SK-N-SH treated with all-trans-retinoic acid at 6 μM for 48 hours (cell line): ENCODE measurements around the gene RPL19.

Experiments
- ATAC-seq: fragments of 200-7000 bp; cut with Tn5 transposase; 3 replicates; pipeline ENCODE4 v1.9.1; 2020; ENCODE audit warnings: mild to moderate bottlenecking, moderate library complexity
- ARNTL ChIP-seq: fragments of 450-650 bp; formaldehyde crosslinking; IDR thresholded peaks from 2 replicates; pipeline ENCODE4 v1.5.0; 2020; ENCODE audit warnings: low read depth, mild to moderate bottlenecking, moderate library complexity, borderline replicate concordance
- BACH2 ChIP-seq: fragments of 250-450 bp; sonication (Bioruptor Pico); IDR thresholded peaks from 2 replicates; pipeline ENCODE4 v1.9.0; 2021; ENCODE audit warnings: mild to moderate bottlenecking, borderline replicate concordance
- CREB5 ChIP-seq: fragments of 250-450 bp; sonication (Bioruptor Pico); IDR thresholded peaks from 2 replicates; pipeline ENCODE4 v1.5.1; 2020; ENCODE audit warnings: low read depth, mild to moderate bottlenecking, moderate library complexity
- CSDC2 ChIP-seq: fragments of 250-450 bp; sonication (Bioruptor Pico); IDR thresholded peaks from 2 replicates; pipeline ENCODE4 v1.5.0; 2020; ENCODE audit warnings: mild to moderate bottlenecking, moderate library complexity
- CSRNP3 ChIP-seq: fragments of 250-450 bp; sonication (Bioruptor Pico); IDR thresholded peaks from 2 replicates; pipeline ENCODE4 v1.5.1; 2021; ENCODE audit warnings: mild to moderate bottlenecking, moderate library complexity
- ESRRG ChIP-seq: fragments of 250-450 bp; sonication (Bioruptor Pico); IDR thresholded peaks from 2 replicates; pipeline ENCODE4 v1.6.1; 2021; ENCODE audit warnings: mild to moderate bottlenecking
- GLIS3 ChIP-seq: fragments of 250-450 bp; sonication (Bioruptor Pico); IDR thresholded peaks from 2 replicates; pipeline ENCODE4 v1.5.0; 2020; ENCODE audit warnings: mild to moderate bottlenecking, moderate library complexity
- ISL1 ChIP-seq: fragments of 250-450 bp; sonication (Bioruptor Pico); IDR thresholded peaks from 2 replicates; pipeline ENCODE4 v2.1.2; 2022; ENCODE audit warnings: mild to moderate bottlenecking, moderate library complexity
- OSR1 ChIP-seq: fragments of 250-450 bp; sonication (Bioruptor Pico); IDR thresholded peaks from 2 replicates; pipeline ENCODE4 v1.8.0; 2022; ENCODE audit warnings: moderate library complexity, mild to moderate bottlenecking, inconsistent platforms
- PATZ1 ChIP-seq: fragments of 250-450 bp; sonication (Bioruptor Pico); IDR thresholded peaks from 2 replicates; pipeline ENCODE4 v1.8.0; 2020; ENCODE audit warnings: mild to moderate bottlenecking, moderate library complexity, borderline replicate concordance
- POU6F1 ChIP-seq: fragments of 250-450 bp; sonication (Bioruptor Pico); IDR thresholded peaks from 2 replicates; pipeline ENCODE4 v1.8.0; 2021; ENCODE audit warnings: low read depth, mild to moderate bottlenecking, moderate library complexity, borderline replicate concordance
- PPARA ChIP-seq: fragments of 250-450 bp; sonication (Bioruptor Pico); IDR thresholded peaks from 2 replicates; pipeline ENCODE4 v1.5.0; 2020; ENCODE audit warnings: mild to moderate bottlenecking, borderline replicate concordance
- RARB ChIP-seq: fragments of 250-450 bp; sonication (Bioruptor Pico); IDR thresholded peaks from 2 replicates; pipeline ENCODE4 v1.8.0; 2021; ENCODE audit warnings: mild to moderate bottlenecking, moderate library complexity
- SNAI2 ChIP-seq: fragments of 250-450 bp; sonication (Bioruptor Pico); IDR thresholded peaks from 2 replicates; pipeline ENCODE4 v1.5.0; 2020; ENCODE audit warnings: mild to moderate bottlenecking, moderate library complexity
- TCF4 ChIP-seq: fragments of 250-450 bp; sonication (Bioruptor Pico); IDR thresholded peaks from 2 replicates; pipeline ENCODE4 v1.8.0; 2021; ENCODE audit warnings: mild to moderate bottlenecking, moderate library complexity, borderline replicate concordance
- TOX ChIP-seq: fragments of 250-450 bp; sonication (Bioruptor Pico); IDR thresholded peaks from 2 replicates; pipeline ENCODE4 v1.8.0; 2021; ENCODE audit warnings: mild to moderate bottlenecking, moderate library complexity, borderline replicate concordance
- TSHZ2 ChIP-seq: fragments of 250-450 bp; sonication (Bioruptor Pico); IDR thresholded peaks from 2 replicates; pipeline ENCODE4 v1.5.0; 2020; ENCODE audit warnings: mild to moderate bottlenecking, moderate library complexity
- ZFP3 ChIP-seq: fragments of 250-450 bp; sonication (Bioruptor Pico); IDR thresholded peaks from 2 replicates; pipeline ENCODE4 v1.5.0; 2020; ENCODE audit warnings: mild to moderate bottlenecking, moderate library complexity
- ZFP30 ChIP-seq: fragments of 450-650 bp; formaldehyde crosslinking; IDR thresholded peaks from 2 replicates; pipeline ENCODE4 v1.5.0; 2022; ENCODE audit warnings: mild to moderate bottlenecking, moderate library complexity
- ZNF565 ChIP-seq: fragments of 450-650 bp; formaldehyde crosslinking; conservative IDR thresholded peaks from 2 replicates; pipeline ENCODE4 v1.5.0; 2020; ENCODE audit warnings: low read depth, mild to moderate bottlenecking, moderate library complexity
- ZNF70 ChIP-seq: fragments of 450-650 bp; formaldehyde crosslinking; IDR thresholded peaks from 2 replicates; pipeline ENCODE4 v1.5.0; 2020; ENCODE audit warnings: mild to moderate bottlenecking, moderate library complexity
- ZNF8 ChIP-seq: fragments of 450-650 bp; formaldehyde crosslinking; IDR thresholded peaks from 2 replicates; pipeline ENCODE4 v1.5.0; 2020; ENCODE audit warnings: mild to moderate bottlenecking, moderate library complexity

The RPL19 gene

GRCh38 chr17:39174920-39175694, 25.0 kb upstream of the RPL19 start:
- ATAC-seq = peak; percentile 86
- TF ChIP-seq TSHZ2 (CRISPR knock-in tag) = no peak
- no peak for TF ChIP-seq CSRNP3
- TF ChIP-seq POU6F1 (CRISPR knock-in tag) = no peak
- no peak for TF ChIP-seq GLIS3
- TF ChIP-seq ZFP30 = no peak
- TF ChIP-seq ISL1 (CRISPR knock-in tag) = no peak
- TF ChIP-seq TCF4 (CRISPR knock-in tag) = no peak
- no peak for TF ChIP-seq ZFP3
- no peak for TF ChIP-seq BACH2 (CRISPR knock-in tag)
- no peak for TF ChIP-seq CREB5 (CRISPR knock-in tag)
- no peak for TF ChIP-seq TOX (CRISPR knock-in tag)
- no peak for TF ChIP-seq ZNF70 (CRISPR knock-in tag)
- TF ChIP-seq PATZ1 (CRISPR knock-in tag) = no peak
- TF ChIP-seq RARB (CRISPR knock-in tag) = no peak
- TF ChIP-seq OSR1 (CRISPR knock-in tag) = no peak
- no peak for TF ChIP-seq ZNF565 (CRISPR knock-in tag)

- TF ChIP-seq GLIS3 (no peak), ISL1 (CRISPR knock-in tag) (no peak), SNAI2 (CRISPR knock-in tag) (no peak), RARB (CRISPR knock-in tag) (no peak), ARNTL (CRISPR knock-in tag) (no peak), ESRRG (no peak), PPARA (no peak), ZNF70 (CRISPR knock-in tag) (no peak), CSDC2 (CRISPR knock-in tag) (no peak), TOX (CRISPR knock-in tag) (no peak), CSRNP3 (no peak), TSHZ2 (CRISPR knock-in tag) (no peak), POU6F1 (CRISPR knock-in tag) (no peak), ZFP30 (no peak), ZNF8 (CRISPR knock-in tag) (no peak)
- ATAC-seq = no peak
Observed at GRCh38 chr17:39175695-39176093, 24.4 kb upstream of the RPL19 start.
